Esophagus muscularis mucosa (tissue), 4 donors: ENCODE measurements around the gene TPRN.

Experiments used
- CTCF ChIP-seq, 3 experiments: fragments of 200-600 bp in 2 of 3; fragments of 450-650 bp in 1 of 3; sonication (generic) in 2 of 3; IDR thresholded peaks; one replicate each; pipeline ENCODE4 v1.5.1; 2017 to 2019; ENCODE audit warnings: antibody characterized with exemption in 3 of 3, mild to moderate bottlenecking in 2 of 3, moderate library complexity in 1 of 3
- EP300 ChIP-seq: sonication (generic); formaldehyde crosslinking; IDR thresholded peaks from one replicate; pipeline ENCODE4 v1.6.1; 2017; ENCODE audit warnings: antibody characterized with exemption
- POLR2A ChIP-seq: fragments of 450-650 bp; IDR thresholded peaks from one replicate; pipeline ENCODE4 v1.6.1; 2017; ENCODE audit warnings: antibody characterized with exemption, moderate library complexity, mild to moderate bottlenecking, low read depth
- POLR2AphosphoS5 ChIP-seq, 2 donors: sonication (generic); formaldehyde crosslinking; IDR thresholded peaks; one replicate each; pipeline ENCODE4 v1.6.1; 2017; ENCODE audit warnings: antibody characterized with exemption in 2 of 2

GRCh38 chr9:137180491-137180890 lies 20.1 kb downstream of the TPRN start:
- TF ChIP-seq CTCF (IDR thresholded peaks at IDR 0.05) (no peak), POLR2A (no peak), EP300 (no peak), POLR2AphosphoS5 (IDR thresholded peaks at IDR 0.05) (no peak)
